HuH-7 (cell line): ENCODE data around the gene TMEM163.
"Not testable (repeated sequence)": the region's sequence is repeated elsewhere in the genome, so short reads cannot be mapped to it uniquely, and the experiment has no call there.

Experiments used
- DNase-seq: peaks from one replicate; pipeline ENCODE4 v3.0.0; 2011; ENCODE audit warnings: low spot score

Gene TMEM163

DNA sequence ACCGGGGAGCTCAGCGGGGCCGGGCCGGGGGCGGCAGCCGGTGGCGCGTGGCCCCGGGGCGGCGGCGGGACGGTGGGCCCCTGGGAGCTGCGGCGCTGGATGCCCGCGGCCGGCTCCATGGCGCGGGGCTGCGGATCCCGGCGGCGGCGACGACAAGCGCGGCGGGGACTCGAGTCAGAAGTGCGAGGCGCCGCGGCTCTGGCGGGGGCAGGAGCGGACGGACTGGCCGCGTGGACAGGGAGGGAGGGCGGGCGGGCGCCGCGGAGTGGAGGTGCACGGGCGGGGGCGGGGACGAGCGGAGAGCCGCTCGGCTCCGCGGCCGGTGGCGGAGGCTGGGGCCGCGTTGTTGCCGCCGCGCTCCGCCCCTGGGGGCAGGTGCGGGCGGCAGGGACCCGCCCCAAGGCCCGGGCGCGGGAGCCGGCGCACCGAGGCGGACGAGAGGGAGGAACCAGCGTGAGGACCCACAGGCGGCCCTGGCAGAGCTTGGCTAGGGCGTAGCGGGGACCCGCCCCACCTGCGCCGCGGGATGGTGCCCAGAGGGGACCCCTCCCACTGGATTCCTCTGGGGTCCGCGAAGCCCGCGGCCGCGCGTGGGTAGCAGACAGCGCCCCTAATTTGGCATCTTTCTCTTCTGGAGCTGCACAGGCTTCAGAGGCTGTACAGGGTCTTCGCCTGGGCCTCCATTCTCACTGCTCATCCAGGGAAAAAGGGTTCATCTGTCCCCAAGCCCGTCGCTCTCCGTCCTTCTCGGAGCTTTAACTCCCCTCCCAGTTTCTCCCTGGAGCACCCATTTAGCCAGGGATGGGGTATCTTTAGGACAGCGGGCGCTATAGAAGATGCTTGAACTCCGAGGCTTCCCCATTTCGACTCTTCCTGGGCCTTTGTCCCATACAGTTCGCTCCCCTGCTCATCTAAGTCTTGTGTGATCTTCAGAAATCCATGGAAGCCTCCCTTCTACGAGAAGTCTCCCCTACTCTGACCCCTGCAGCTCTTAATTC lies at the start of gene TMEM163:
Gene TMEM163 (minus strand): TSS at position 184 of the 998 bp plus-strand sequence.
- DNase-seq, result no peak

DNA sequence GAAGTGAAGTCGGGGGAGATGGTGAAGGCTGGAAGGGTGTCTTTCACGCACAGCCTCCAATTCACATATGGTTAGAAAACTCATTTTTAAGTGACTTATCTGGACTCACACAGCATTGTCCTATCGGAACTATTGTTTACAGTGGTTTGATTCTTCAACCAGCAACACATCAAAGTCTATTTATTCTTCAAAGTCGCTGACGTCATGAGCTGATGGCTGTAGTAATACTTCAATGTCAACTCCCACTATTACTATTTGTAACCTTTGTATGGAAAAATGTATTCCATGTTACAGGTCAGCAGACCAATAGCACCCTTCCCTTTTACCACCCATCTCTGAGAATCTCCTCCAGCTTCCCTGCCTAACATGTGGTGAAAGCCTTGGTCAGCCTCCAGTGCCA lies 47.8 kb upstream of the TMEM163 start:
- no peak for DNase-seq

DNA sequence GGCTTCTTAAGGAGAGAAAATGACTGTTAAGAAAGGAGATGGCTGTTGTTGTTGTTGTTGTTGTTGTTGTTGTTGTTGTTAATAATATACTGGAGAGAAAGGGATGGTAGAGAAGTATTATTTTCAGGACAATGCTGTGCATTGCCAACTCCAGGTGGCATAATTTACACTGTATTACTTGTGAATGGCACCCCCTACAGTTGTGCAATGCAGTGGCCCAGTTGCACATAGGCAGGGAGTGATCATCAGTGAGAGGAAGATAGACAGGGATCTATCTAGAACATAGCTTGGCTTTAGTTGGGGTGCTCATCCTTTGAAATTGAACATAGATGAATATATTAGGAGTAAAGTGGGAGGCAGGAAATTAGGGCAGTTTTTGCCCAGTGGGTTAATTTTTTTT lies 47.2 kb upstream of the TMEM163 start:
- no peak for DNase-seq

DNA sequence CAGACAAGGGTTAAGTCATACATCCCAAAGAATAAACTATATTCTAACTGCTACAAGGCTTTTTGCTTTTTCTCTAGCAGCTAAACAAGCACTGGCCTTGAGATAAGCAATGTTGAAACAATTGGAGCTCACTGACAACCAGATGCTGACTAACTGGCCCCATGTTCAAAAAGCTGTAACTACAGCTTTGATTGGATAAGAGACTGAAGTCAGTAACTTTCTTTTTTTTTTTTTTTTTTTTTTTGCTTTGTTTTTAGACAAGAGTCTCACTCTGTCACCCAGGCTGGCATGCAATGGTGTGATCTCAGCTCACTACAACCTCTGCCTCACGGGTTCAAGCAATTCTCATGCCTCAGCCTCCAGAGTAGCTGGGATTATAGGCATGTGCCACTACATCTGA lies 45.4 kb upstream of the TMEM163 start:
- DNase-seq, result no peak

DNA sequence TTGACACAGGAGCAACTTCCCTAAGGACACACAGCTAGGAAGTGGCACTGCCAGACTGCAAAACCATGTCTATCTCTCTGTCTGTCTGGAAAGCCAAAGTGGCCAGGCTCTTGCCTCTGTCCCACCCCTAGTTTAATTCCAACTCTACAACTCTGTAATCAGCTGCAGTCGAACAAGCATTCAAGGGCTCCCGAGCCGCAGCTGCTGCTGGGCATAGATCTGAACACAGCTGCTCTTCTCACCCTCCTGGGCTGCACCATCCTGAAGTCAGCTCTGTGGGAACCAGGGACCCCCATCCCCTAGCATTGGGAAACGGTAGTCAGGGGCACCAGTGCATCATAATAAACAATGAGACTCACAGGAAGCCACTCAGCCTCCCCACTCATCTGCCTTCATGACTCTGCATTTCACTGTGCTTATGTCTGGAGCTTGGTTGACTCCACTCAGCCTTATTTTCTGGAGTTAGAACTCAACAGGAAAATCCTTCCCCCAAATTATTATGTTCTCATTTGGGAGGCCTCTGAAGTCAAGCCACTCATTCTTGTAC lies 44.4 kb upstream of the TMEM163 start:
- DNase-seq, result no peak

DNA sequence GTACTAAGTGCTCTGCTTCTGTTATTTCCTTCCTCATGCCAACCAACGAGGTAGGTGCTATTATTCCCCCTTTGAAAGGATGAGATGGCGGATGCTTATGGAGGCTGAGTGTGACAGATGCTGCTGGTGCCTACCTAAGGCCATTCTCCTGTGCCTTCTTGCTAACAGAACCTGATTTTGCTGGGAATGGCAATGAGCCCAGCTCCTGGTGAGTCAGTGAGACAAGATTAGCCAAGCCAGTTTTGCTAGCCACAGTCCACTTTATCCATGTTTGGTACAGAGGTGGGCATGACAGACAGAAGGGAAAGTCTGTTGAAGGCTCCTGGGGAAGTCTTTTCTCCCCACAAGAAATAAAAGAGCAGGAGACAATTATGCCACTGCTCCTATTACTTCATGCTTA lies 43.7 kb upstream of the TMEM163 start:
- DNase-seq, result no peak

DNA sequence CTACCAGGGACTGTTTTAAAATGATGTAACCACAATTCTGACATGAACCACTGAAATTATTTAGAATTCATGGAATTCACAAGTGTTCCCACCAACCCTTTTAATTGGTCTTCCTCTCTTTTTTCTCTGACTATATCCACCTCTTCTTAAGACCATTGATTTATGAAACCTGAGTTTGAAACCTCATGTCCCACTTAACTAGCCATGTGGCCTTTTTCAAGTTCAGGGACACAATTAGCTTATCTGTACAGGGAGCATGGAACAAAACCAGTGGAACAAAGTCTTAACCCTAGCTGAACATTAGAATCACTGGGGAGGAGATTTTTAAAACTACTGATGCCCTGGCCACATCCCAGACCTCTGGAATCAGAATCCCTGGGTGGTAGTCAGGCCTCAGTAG lies 41.6 kb upstream of the TMEM163 start:
- DNase-seq, result no peak

DNA sequence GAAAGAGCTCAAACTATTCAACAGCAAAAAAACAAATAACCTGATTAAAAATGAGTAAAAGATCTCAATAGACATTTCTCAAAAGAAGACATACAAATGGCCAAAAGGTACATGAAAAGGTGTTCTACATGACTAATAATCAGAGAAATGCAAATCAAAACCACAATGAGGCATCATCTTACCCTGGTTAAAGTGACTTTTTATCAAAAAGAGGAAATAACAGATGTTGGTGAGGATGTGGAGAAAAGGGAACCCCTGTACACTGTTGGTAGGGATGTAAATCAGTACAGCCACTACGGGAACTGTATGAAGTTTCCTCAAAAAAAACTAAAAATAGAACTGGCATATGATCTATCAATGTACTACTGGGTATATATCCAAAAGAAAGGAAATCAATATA lies 39.8 kb upstream of the TMEM163 start:
- no peak for DNase-seq

DNA sequence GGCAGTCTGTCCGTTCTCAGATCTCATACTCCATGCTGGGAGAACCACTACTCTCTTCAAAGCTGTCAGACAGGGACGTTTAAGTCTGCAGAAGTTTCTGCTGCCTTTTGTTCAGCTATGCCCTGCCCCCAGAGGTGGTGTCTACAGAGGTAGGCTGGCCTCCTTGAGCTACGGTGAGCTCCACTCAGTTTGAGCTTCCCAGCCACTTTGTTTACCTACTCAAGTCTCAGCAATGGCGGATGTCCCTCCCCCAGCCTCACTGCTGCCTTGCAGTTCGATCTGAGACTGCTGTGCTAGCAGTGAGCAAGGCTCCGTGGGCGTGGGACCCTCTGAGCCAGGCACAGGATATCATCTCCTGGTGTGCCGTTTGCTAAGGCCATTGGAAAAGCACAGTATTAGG lies 33.2 kb upstream of the TMEM163 start:
- not testable (repeated sequence) for DNase-seq

DNA sequence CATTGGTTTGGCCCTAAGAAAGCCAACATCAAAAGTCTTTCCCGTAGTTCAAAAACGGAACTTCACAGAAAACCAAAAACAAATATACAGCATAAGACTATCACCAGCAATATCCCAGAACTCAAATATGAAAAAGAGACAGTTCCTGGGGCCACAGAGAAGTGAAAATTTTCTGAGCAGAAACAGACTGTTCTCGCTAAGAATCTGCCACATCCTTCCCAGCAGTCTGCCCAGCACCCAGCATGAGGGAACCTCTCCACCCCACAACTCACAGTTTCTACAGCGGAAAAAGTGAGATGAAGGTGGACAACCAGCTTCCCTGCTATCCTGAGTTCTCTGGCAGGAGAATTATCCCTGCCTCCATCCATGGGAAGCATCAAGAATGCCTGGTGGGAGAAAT lies 26.7 kb upstream of the TMEM163 start:
- DNase-seq, result no peak

DNA sequence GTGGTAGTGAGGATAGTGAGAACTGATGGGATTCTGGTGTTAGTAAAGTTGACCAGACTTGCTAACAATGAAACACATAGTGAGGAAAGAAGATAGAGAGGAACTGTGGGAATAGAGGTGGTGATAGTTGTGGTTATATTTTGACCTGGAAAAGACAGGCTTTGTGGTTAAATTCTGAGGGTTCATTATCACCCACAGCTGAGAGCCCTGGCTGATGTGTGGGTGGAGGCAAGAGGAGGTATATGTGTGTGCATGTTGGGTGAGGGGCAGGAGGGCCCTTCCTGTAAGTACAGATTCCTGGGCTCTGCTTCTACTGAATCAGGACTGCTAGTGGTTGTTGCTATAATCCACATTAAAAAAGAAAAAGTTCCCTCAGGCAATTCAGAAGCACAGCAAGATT lies 26.2 kb upstream of the TMEM163 start:
- DNase-seq, result no peak

DNA sequence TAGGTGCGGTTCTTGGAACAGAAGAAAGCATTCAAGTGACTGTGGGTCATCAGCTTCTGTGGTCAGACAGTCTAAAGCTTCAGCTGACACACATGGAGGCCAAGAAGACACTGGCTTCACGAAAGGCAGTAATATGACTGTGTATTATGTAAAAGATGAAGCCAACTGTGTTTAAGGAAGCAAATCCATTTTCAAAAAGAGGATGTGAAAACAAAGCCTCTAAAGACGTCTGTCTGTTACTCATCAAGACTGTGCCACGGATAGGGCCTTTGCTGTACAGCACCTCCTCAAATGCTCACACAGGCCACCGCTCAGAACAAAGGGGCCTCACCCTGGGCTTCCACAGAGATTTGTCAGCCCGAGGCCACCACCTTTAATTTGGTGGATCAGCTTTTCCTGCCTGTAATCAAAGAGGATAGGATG lies 21.1 kb upstream of the TMEM163 start:
- DNase-seq, result no peak

DNA sequence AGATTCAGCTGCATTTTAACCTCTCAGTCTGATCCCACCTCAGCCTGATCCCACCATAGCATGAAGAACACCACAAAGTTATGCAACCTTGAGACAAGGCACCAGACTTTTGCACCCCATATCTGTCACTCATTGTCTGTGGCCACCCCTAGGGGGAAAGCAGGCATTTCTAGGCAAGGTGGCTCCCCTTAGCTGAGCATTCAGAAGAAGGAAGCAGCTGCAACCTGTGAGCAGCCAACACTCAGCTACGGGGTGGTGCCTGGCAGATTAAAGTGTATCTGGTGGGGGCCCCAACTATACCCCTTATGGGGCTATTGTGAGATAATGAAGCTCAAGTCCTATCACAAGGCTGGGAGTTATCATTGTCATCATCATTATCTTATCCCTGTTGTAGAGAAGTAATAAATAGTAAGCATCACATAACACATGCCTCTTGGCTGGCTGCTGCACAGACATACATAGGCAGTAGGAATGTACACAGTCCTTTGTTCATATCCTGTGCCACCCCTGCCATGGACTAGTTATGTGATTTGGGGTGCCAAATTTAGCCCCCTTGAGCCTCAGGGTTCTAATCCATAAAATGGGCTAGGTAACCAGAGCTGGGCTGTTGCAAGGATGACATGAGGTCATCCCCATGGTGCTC lies 20.6 kb upstream of the TMEM163 start:
- DNase-seq, result no peak

DNA sequence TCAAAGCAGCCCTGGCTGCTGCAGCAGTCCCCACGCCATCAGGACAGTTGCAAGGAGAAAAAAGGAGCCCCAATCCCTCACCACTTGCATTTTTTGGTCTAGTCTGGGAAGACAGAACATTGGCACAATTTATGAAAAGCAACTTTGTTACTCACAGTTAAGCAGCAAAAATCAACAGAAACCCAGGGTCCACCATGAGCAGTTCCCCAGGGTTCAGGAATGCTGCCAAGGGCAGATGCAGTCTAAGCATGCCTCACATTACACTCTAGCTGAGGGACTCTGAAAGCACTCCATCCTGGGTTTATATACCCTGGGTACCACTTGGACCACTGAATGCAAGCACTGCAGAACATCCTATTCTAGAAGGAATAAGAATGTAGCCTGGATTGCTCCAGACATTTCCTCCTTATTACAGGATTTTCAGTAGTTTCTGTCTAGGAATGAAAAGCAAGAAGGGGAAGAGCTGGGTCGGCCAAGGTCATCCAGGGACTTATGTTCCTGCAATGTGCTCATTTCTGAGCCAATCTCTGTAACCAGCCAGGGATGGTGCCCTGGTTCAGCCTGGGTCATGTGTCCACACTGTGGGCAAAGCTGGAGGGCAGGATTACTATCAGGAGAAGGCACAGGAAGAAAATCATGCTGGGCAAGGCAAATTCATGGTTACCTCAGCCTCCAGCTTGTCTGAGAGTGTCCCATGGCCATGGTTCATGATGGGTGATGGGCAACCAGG lies 19.5 kb upstream of the TMEM163 start:
- no peak for DNase-seq

DNA sequence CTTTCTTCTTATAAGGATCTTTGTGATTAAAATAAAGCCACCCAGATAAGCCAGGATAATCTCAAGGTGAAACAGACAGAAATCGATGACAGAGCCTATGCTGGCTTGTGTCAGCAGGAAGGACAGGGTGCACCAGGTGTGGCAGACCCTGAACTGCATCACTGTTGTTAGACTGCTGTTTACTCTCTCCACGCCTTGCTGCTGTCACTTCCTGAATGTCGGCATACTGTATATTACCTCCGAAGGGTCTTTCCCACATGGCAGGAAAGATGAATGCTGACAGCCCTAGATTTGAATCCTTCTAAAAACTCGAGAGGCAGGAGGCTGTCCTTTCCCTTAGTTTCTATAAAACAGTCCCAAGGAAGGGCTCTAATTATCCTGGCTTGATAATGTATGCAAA lies 18.9 kb upstream of the TMEM163 start:
- DNase-seq, result no peak

DNA sequence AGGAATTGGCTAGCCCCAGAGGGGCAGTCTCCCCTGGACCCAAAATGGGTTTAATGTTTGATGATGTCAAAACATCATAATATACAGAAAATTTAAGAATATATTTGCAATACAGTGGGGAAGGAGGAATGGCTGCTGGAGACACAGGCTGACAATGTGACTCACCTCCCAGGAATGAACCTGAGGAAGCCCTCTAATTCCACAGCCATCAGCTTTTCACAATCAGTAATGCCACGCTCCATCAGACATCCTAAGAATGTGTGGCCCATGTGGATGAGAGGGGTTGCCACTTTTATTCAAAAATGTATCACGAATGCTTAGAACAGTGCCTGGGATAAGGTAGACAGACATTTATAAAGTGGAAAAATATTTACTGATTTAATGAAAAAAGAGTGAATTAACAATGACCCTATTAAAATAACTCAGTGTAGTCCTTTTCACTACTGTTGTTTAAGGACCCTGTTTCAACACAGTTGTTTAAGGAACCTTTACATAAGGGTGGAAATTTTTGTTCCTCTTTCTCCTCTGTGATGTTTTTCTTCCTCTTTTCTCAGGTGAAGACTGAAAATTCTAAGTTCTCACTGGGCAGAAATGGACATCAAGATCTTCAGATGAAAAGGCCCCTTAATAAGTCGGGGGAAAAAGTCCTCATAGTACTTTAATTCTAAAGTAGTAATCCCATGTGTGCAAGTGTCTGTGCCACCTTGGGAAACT lies 17.5 kb upstream of the TMEM163 start:
- no peak for DNase-seq

DNA sequence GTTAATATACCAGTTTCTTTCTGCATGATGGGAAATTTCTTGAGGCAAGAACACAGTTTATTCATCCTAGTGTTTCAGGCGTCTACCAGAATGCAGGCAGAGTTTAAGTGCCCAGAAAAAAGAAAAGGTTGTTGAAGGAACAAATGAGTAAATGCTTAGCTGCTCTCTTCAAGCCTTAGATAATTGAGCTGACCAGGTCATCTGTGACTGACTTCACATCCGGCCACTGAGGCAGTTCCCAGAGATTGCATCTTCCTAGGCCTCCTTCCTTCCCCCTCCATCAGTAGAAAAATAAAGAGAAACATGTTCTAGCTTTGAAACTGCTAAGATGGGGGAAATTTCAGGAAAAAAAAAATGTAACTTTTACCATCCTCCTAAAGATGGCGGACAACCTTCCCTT lies 9.4 kb upstream of the TMEM163 start:
- DNase-seq, result no peak

DNA sequence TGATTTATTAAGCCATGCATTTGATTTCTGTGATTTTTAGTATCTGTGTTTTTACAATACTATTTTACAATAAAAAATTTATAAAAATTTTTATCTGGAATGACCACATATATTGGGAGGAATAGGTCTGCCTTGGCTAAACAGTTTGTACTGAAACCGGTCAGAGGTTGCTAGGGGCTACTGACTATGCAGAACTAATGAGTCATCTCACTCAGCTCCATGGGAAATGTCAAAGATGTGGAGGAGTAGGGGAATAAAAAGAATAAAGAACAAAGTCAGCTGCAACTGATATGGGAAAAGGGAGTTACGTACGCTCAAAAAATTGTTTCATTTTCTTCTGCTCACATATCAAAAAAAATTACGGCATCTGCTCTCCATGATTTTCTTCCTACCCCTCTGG lies 8.6 kb upstream of the TMEM163 start:
- DNase-seq, result no peak

DNA sequence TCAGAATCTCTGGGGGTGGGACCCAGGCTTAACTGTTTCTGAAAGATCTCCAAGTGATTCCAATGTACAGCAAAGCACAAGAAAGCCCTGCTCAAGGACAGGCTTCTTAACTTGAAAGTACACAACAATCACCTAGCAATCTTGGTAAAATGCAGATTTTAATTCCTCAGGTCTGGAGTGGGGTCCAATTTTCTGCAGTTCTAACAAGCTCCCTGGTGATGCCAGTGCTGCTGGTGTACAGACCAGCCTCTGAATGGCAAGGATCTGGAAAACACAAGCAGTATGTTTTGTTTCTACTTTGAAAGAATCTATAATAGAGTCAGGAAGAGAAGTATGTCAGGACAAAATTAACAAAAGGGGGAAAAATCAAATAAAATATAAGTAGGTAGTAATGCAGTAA lies 7.8 kb upstream of the TMEM163 start:
- DNase-seq, result no peak

DNA sequence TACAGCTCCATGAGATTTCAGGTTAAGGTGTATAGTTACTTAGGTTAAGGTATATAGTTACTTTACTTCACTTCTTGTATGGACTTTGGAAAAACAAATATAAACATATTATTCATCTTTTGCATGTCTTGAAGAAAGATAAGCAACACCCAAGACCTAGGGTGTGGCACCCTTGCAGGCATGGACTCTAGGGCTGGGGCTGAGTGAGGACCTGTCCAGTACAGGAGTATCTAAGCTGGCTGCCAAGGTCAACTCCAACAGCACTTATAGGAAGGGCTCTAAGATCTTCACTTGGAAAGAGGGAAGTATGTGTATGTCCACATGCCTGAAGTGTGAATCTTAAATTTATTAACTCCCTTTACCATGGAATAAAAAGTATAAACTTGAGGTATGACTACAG lies 7.1 kb upstream of the TMEM163 start:
- DNase-seq, result no peak

DNA sequence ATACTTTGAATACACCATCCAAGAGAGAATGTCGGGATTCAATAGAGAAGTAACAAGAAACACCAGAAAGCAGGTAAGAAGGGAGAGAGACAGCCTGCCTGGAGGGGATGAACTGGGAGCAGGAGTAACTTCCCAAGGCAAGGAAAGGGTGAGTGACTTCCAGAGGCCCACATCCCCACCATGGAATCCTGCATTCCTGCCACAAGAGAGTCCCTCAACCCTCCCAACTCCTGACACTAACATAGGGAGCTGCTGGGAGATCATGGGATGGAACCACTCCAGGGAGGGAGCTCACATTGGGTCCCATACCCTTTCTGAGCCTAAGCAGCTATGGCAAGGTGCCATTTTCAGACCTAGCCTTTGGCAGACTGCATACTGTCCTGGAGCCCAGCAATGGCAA lies 5.5 kb upstream of the TMEM163 start:
- no peak for DNase-seq

DNA sequence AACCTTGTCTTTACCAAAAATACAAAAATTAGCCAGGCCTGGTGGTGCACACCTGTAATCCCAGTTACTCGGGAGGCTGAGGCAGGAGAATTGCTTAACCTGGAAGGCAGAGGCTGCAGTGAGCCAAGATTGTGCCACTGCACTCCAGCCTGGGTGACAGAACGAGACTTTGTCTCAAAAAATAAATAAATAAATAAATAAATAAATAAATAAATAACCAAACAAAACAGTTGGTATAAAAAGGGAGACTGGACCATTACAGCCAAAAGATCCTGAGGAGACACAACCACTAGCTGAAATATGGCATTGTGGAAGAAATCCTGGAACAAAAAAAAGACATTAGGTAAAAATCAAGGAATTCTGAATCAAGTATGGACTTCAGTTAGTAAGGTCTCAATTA lies 4.9 kb upstream of the TMEM163 start:
- not testable (repeated sequence) for DNase-seq
